Epithelial cell of proximal tubule (primary cell): ENCODE measurements around the gene TRMT10C. TPM values are rescaled to one million over a fixed set of nuclear protein-coding genes. Genes with fewer than 3 reads are reported as not detected.
"Not testable (repeated sequence)": the region's sequence is repeated elsewhere in the genome, so short reads cannot be mapped to it uniquely, and the experiment has no call there.

Experiments used
- DNase-seq: peaks from one replicate; pipeline ENCODE4 v3.0.0-alpha.2; 2011; ENCODE audit warnings: low read depth
- H3K4me3 ChIP-seq: 2 replicates; pipeline ENCODE4 v1.5.1; 2011; ENCODE audit warnings: low read depth, mild to moderate bottlenecking, low read length
- CTCF ChIP-seq: conservative IDR thresholded peaks from 2 replicates; pipeline ENCODE4 v1.5.1; 2012; ENCODE audit warnings: low read depth, mild to moderate bottlenecking, low read length
- total RNA-seq: library from RNA; depleted of rRNA; stranded (reverse); fragments of >200 nt; gene quantifications from 2 replicates; pipeline ENCODE4 v1.2.3, GENCODE V29; 2015

Gene TRMT10C
- total RNA-seq, 1 donor from 2014 or later: 33.3 TPM

GRCh38 chr3:101548527-101549105, 13.1 kb upstream of the TRMT10C start:
- DNase-seq: no peak
- TF ChIP-seq CTCF: no peak
- H3K4me3 ChIP-seq: no peak overlapping the region

DNA sequence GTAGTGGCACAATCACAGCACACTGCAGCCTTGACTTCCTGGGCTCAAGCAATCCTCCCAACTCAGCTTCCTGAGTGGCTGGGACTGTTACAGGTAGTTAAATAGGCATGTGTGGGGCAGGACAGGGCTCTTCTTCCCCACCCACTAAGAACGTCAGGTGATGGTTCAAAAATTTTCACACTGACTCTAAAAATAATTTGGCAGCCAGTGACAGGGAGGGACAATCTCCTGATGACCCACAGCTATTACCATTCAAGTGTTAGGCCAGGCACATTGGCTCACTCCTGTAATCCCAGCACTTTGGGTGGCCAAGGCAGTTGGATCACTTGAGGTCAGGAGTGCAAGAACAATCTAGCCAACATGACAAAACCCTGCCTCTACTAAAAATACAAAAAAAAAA, 12.2 kb upstream of the TRMT10C start:
- no peak for DNase-seq
- no peak overlapping the region for H3K4me3 ChIP-seq
- no peak for TF ChIP-seq CTCF

GRCh38 chr3:101551359-101552081, 10.1 kb upstream of the TRMT10C start:
- not testable (repeated sequence) for H3K4me3 ChIP-seq, DNase-seq

- DNase-seq, H3K4me3 ChIP-seq: not testable (repeated sequence)
Observed at GRCh38 chr3:101553381-101553780, 8.3 kb upstream of the TRMT10C start.

GRCh38 chr3:101556064-101556463, 5.6 kb upstream of the TRMT10C start:
- no peak for TF ChIP-seq CTCF
- H3K4me3 ChIP-seq: no peak overlapping the region
- DNase-seq: no peak

GRCh38 chr3:101567528-101568317, 6.1 kb downstream of the TRMT10C start:
- no peak for DNase-seq
- TF ChIP-seq CTCF: no peak

GRCh38 chr3:101571028-101571895, 9.6 kb downstream of the TRMT10C start:
- no peak overlapping the region for H3K4me3 ChIP-seq
- DNase-seq: no peak
- no peak for TF ChIP-seq CTCF

More at GRCh38 chr3:101567528-101568317, 6.1 kb downstream of the TRMT10C start:
- no peak overlapping the region for H3K4me3 ChIP-seq
